GM23248 (cell line): ENCODE results near the gene C16orf78. TPM values are rescaled to one million over a fixed set of nuclear protein-coding genes. Genes with fewer than 3 reads are reported as not detected.

Experiments used
- DNase-seq: peaks from one replicate; pipeline ENCODE4 v3.0.0-alpha.2; 2015
- H2AFZ ChIP-seq: fragments of 200-600 bp; sonication (generic); 2 replicates; pipeline ENCODE4 v1.6.1; 2016; ENCODE audit warnings: antibody characterized with exemption
- H3F3A ChIP-seq: fragments of 200-600 bp; sonication (generic); 2 replicates; pipeline ENCODE4 v1.6.1; 2016; ENCODE audit warnings: mild to moderate bottlenecking, antibody characterized with exemption, mixed run types; ENCODE audit not compliant: insufficient read depth
- H3K27ac ChIP-seq: fragments of 200-600 bp; sonication (generic); 2 replicates; pipeline ENCODE4 v1.5.1; 2016; ENCODE audit warnings: mild to moderate bottlenecking
- H3K27me3 ChIP-seq: fragments of 200-600 bp; sonication (generic); replicated peaks from 2 replicates; pipeline ENCODE4 v1.6.1; 2016; ENCODE audit warnings: mild to moderate bottlenecking; ENCODE audit not compliant: insufficient read depth
- H3K36me3 ChIP-seq: fragments of 200-600 bp; sonication (generic); 2 replicates; pipeline ENCODE4 v1.6.1; 2016; ENCODE audit warnings: low read depth, mild to moderate bottlenecking
- H3K4me1 ChIP-seq: fragments of 200-600 bp; sonication (generic); 2 replicates; pipeline ENCODE4 v1.6.1; 2016; ENCODE audit warnings: mild to moderate bottlenecking; ENCODE audit not compliant: insufficient read depth
- H3K4me2 ChIP-seq: fragments of 200-600 bp; sonication (generic); one replicate; pipeline ENCODE4 v1.6.1; 2016; ENCODE audit warnings: mild to moderate bottlenecking; ENCODE audit not compliant: unreplicated experiment
- H3K4me3 ChIP-seq: fragments of 200-600 bp; sonication (generic); 2 replicates; pipeline ENCODE4 v1.5.1; 2016; ENCODE audit warnings: mild to moderate bottlenecking
- H3K79me2 ChIP-seq: fragments of 200-600 bp; sonication (generic); 2 replicates; pipeline ENCODE4 v1.6.1; 2016; ENCODE audit warnings: mild to moderate bottlenecking; ENCODE audit not compliant: insufficient read depth
- H3K9ac ChIP-seq: fragments of 200-600 bp; sonication (generic); 2 replicates; pipeline ENCODE4 v1.6.1; 2016; ENCODE audit warnings: mild to moderate bottlenecking
- H3K9me2 ChIP-seq: fragments of 200-600 bp; sonication (generic); 2 replicates; pipeline ENCODE4 v1.6.1; 2016; ENCODE audit warnings: mixed run types, mild to moderate bottlenecking, moderate library complexity; ENCODE audit not compliant: insufficient read depth
- H3K9me3 ChIP-seq: fragments of 200-600 bp; sonication (generic); one replicate; pipeline ENCODE4 v1.6.1; 2017; ENCODE audit warnings: low read depth
- H4K20me1 ChIP-seq: fragments of 200-600 bp; sonication (generic); 2 replicates; pipeline ENCODE4 v1.6.0; 2016; ENCODE audit not compliant: insufficient read depth
- EZH2 ChIP-seq: fragments of 200-600 bp; sonication (generic); IDR thresholded peaks from 2 replicates; pipeline ENCODE4 v1.6.1; 2018; ENCODE audit warnings: antibody characterized with exemption, mild to moderate bottlenecking; ENCODE audit not compliant: insufficient read depth, poor library complexity, severe bottlenecking
- EZH2phosphoT487 ChIP-seq: fragments of 200-600 bp; sonication (generic); IDR thresholded peaks from 2 replicates; pipeline ENCODE4 v1.6.1; 2018; ENCODE audit warnings: antibody characterized with exemption, moderate library complexity, mild to moderate bottlenecking, low read depth; ENCODE audit not compliant: insufficient read depth
- WGBS, 2 experiments: methylation state at CpG; one replicate each; pipeline ENCODE4 v1.1.6; 2015 to 2017; ENCODE audit warnings: low lambda C conversion rate in 2 of 2, low coverage in 1 of 2; ENCODE audit errors: missing lambda C conversion rate in 2 of 2; 5-methylcytosine and 5-hydroxymethylcytosine counted together
- in situ Hi-C: fragments of 300-500 bp; cut with MboI; formaldehyde crosslinking; loops from 2 replicates; pipeline ENCODE4 v1.15.0; 2020
- polyA plus RNA-seq: library from polyadenylated mRNA; unstranded; fragments of >200 nt; fragmentation: Nextera tagmentation; extraction: Ambion mirVana; gene quantifications from 2 replicates; pipeline ENCODE4 v1.2.1, GENCODE V29; 2016
- total RNA-seq: library from RNA; depleted of rRNA; stranded (reverse); fragments of >200 nt; shearing (Covaris generic); gene quantifications from 2 replicates; pipeline ENCODE4 v1.2.3, GENCODE V29; 2014

C16orf78 gene
- total and polyA plus RNA-seq, 2 experiments from 2014 or later: not detected

DNA sequence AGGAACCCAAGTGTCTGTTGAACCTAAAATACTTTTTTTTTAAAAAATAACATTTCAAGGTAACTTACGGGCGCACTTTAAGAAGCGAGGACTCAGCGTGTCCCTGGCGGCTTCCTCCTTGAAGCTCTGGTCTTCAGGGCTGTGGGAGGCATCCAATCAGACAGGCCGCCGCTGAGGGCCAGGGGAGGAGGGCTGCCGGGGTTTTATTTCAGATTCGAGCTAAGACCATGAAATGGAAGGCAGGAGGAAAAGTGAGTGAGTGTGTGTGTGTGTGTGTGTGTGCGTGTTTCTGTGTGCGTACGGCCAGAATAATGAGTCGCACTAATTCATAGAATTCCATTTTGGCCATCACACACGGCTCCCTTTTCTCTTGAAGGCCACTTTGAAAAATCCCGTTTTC lies 41.1 kb downstream of the C16orf78 start:
- H3K9me3 ChIP-seq: no peaks in the 10 kb centered on the region
- no peaks in the 10 kb centered on the region for H3K9me2 ChIP-seq
- H3K36me3 ChIP-seq: no peaks in the 10 kb centered on the region
- no peak overlapping the region for H3K9ac ChIP-seq
- whole genome bisulfite sequencing, 2 experiments: 67% methylated on average over 15 of the region's 15 CpGs
- no peak for DNase-seq
- H3K4me3 ChIP-seq: no peak overlapping the region
- TF ChIP-seq EZH2phosphoT487: no peak
- no peak for TF ChIP-seq EZH2
- no peak overlapping the region for H3K27ac ChIP-seq
- H3K27me3 ChIP-seq: no peaks in the 10 kb centered on the region
- H3F3A ChIP-seq: no peaks in the 10 kb centered on the region
- H3K4me2 ChIP-seq: no peak overlapping the region
- H4K20me1 ChIP-seq: no peaks in the 10 kb centered on the region
- no peak overlapping the region for H2AFZ ChIP-seq
- H3K4me1 ChIP-seq: no peaks in the 10 kb centered on the region
- H3K79me2 ChIP-seq: no peaks in the 10 kb centered on the region
- in situ Hi-C loops: no loop called here

- H3K4me1 ChIP-seq: no peaks in the 10 kb centered on the region
- H3K79me2 ChIP-seq: no peaks in the 10 kb centered on the region
- no peak overlapping the region for H3K4me3 ChIP-seq
- H3K9me3 ChIP-seq: no peaks in the 10 kb centered on the region
- no peak overlapping the region for H3K9ac ChIP-seq
- H3K4me2 ChIP-seq: no peak overlapping the region
- H3F3A ChIP-seq: no peaks in the 10 kb centered on the region
- TF ChIP-seq EZH2phosphoT487: no peak
- no peak for TF ChIP-seq EZH2
- H3K27ac ChIP-seq: no peak overlapping the region
- in situ Hi-C loops: no loop called here
- no peaks in the 10 kb centered on the region for H3K27me3 ChIP-seq
- no peak for DNase-seq
- no peak overlapping the region for H2AFZ ChIP-seq
- WGBS, 2 experiments: 46 to 51% methylated on average over 10 of the region's 10 CpGs
- no peaks in the 10 kb centered on the region for H4K20me1 ChIP-seq
- no peaks in the 10 kb centered on the region for H3K36me3 ChIP-seq
- no peaks in the 10 kb centered on the region for H3K9me2 ChIP-seq
Observed at GRCh38 chr16:49415083-49415482, 41.5 kb downstream of the C16orf78 start.

DNA sequence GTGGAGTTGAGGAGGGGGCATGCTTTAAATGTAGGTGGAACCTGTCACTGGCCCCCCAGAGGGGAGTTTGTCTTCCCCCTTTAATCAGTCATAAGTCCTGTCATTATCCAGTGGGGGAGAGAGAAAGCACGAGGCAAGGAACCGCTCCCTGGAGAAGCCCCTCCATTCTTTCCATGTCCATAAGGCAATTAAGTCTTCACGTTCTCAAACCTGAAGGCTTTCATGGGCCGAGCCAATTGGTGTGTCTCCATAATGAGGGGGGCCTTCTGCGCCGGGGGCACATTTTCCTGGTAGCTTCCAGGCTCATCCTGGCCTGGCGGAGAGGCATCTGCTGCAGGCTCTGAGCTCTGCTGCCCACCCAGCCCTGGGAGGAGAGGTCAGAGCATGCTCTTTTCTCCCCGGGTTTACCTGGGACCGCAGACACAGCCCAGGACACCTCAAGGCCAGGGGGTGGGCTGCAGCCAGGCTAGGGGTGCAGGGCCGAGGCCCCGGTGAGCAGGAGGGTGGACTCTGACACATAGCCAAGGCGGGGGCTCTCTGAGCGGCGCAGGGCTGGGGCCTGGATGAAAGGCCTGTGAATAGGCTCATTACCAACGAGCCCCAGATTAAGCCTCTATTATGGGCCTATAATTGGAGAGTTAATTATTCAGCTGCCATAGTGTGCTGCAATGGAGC lies 42.5 kb downstream of the C16orf78 start:
- in situ Hi-C loops: no loop called here
- no peak for DNase-seq

GRCh38 chr16:49417354-49417753 lies 43.8 kb downstream of the C16orf78 start:
- TF ChIP-seq EZH2 (no peak), EZH2phosphoT487 (no peak)
- H3K4me2 ChIP-seq: no peak overlapping the region
- H3K4me1 ChIP-seq: no peaks in the 10 kb centered on the region
- H3K9me2 ChIP-seq: no peaks in the 10 kb centered on the region
- no peaks in the 10 kb centered on the region for H3K9me3 ChIP-seq
- H4K20me1 ChIP-seq: no peaks in the 10 kb centered on the region
- H3K27me3 ChIP-seq: no peaks in the 10 kb centered on the region
- H3K36me3 ChIP-seq: no peaks in the 10 kb centered on the region
- WGBS, 2 experiments: 44 to 54% methylated on average over 2 of the region's 2 CpGs
- DNase-seq: no peak
- no peaks in the 10 kb centered on the region for H3K79me2 ChIP-seq
- H3K27ac ChIP-seq: no peak overlapping the region
- no peaks in the 10 kb centered on the region for H3F3A ChIP-seq
- H3K9ac ChIP-seq: no peak overlapping the region
- H3K4me3 ChIP-seq: no peak overlapping the region
- in situ Hi-C loops: no loop called here
- H2AFZ ChIP-seq: no peak overlapping the region

More for the DNA sequence above, 42.5 kb downstream of the C16orf78 start:
- Histone ChIP-seq H3K4me1 (no peaks in the 10 kb centered on the region), H3K9me3 (no peaks in the 10 kb centered on the region), H3K4me2 (no peak overlapping the region), H3K4me3 (no peak overlapping the region), H3F3A (no peaks in the 10 kb centered on the region), H3K27me3 (no peaks in the 10 kb centered on the region), H3K9ac (no peak overlapping the region), H3K79me2 (no peaks in the 10 kb centered on the region), H3K36me3 (no peaks in the 10 kb centered on the region), H2AFZ (no peak overlapping the region), H4K20me1 (no peaks in the 10 kb centered on the region), H3K9me2 (no peaks in the 10 kb centered on the region), H3K27ac (no peak overlapping the region)
- TF ChIP-seq EZH2: no peak
- TF ChIP-seq EZH2phosphoT487: no peak
- WGBS, 2 experiments: 55 to 65% methylated on average over 13 to 14 of the region's 15 CpGs

DNA sequence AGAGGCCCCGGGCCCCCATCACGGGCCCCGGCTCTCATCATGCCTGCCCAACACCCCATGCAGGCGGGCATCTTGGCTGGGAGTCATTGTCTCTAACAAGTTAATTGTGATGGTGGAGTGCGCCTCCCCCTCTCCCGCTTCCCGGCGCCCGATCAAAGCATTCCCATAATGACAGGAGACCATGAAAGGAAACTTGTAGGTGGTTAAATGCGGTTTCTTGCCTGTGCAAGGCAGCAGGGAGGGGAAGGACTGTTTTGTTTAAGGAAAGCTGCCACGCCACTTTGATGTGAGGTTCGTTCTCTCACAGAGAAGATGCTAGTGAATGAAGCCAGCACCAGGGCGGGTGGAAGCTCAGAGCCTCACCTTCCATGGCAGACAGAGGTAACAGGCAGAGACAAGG lies 45.4 kb downstream of the C16orf78 start:
- Histone ChIP-seq H3K4me2 (no peak overlapping the region), H3K9ac (no peak overlapping the region), H3K9me3 (no peaks in the 10 kb centered on the region), H3K27me3 (no peaks in the 10 kb centered on the region), H3F3A (no peaks in the 10 kb centered on the region), H3K36me3 (no peaks in the 10 kb centered on the region), H4K20me1 (no peaks in the 10 kb centered on the region), H2AFZ (no peak overlapping the region), H3K4me1 (no peaks in the 10 kb centered on the region), H3K4me3 (no peak overlapping the region), H3K79me2 (no peaks in the 10 kb centered on the region), H3K27ac (no peak overlapping the region), H3K9me2 (no peaks in the 10 kb centered on the region)
- in situ Hi-C loops: no loop called here
- 42 to 50% methylated on average over 11 to 13 of the region's 13 CpGs for WGBS, 2 experiments
- TF ChIP-seq EZH2phosphoT487 (no peak), EZH2 (no peak)
- DNase-seq: no peak
